ENCODE data around the gene GPR3. TPM values are rescaled to one million over a fixed set of nuclear protein-coding genes. Genes with fewer than 3 reads are reported as not detected.

Gene GPR3
- total RNA-seq, 4 donors from 2014 or later: not detected

GRCh38 chr1:27416387-27417111 is 24.1 kb downstream of the GPR3 start:
- Histone ChIP-seq H3K4me3 (no peak overlapping the region), H3K27me3 (no peaks in the 10 kb centered on the region), H3K4me1 (peaks cover 0 to 32% (median 11%) of the 10 kb centered on the region in 4 donors), H3K9me3 (no peaks in the 10 kb centered on the region), H3K27ac (peak overlapping the region in 2 of 4 donors; percentile 56 to 78), H3K36me3 (peaks cover 0 to 72% (median 2%) of the 10 kb centered on the region in 3 donors)
- peak in 2 of 3 donors; percentile 64 to 77 for DNase-seq
- TF ChIP-seq POLR2A (IDR thresholded peaks at IDR 0.05): no peak
- TF ChIP-seq, protein P1, sequence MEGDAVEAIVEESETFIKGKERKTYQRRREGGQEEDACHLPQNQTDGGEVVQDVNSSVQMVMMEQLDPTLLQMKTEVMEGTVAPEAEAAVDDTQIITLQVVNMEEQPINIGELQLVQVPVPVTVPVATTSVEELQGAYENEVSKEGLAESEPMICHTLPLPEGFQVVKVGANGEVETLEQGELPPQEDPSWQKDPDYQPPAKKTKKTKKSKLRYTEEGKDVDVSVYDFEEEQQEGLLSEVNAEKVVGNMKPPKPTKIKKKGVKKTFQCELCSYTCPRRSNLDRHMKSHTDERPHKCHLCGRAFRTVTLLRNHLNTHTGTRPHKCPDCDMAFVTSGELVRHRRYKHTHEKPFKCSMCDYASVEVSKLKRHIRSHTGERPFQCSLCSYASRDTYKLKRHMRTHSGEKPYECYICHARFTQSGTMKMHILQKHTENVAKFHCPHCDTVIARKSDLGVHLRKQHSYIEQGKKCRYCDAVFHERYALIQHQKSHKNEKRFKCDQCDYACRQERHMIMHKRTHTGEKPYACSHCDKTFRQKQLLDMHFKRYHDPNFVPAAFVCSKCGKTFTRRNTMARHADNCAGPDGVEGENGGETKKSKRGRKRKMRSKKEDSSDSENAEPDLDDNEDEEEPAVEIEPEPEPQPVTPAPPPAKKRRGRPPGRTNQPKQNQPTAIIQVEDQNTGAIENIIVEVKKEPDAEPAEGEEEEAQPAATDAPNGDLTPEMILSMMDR (IDR thresholded peaks at IDR 0.05): peak; percentile 46 to 73 (median 70)

- peak overlapping the region; percentile 43 to 78 (median 50) for H3K27ac ChIP-seq
- no peak for DNase-seq
- peaks cover 0 to 32% (median 11%) of the 10 kb centered on the region in 4 donors for H3K4me1 ChIP-seq
- no peaks in the 10 kb centered on the region for H3K27me3 ChIP-seq
- TF ChIP-seq POLR2A (IDR thresholded peaks at IDR 0.05): no peak
- TF ChIP-seq, protein P1 (IDR thresholded peaks at IDR 0.05): no peak
- no peaks in the 10 kb centered on the region for H3K9me3 ChIP-seq
- H3K36me3 ChIP-seq: peaks cover 0 to 61% (median 0%) of the 10 kb centered on the region in 3 donors
- H3K4me3 ChIP-seq: no peak overlapping the region
Measured at GRCh38 chr1:27417713-27418112, 25.3 kb downstream of the GPR3 start.

DNA sequence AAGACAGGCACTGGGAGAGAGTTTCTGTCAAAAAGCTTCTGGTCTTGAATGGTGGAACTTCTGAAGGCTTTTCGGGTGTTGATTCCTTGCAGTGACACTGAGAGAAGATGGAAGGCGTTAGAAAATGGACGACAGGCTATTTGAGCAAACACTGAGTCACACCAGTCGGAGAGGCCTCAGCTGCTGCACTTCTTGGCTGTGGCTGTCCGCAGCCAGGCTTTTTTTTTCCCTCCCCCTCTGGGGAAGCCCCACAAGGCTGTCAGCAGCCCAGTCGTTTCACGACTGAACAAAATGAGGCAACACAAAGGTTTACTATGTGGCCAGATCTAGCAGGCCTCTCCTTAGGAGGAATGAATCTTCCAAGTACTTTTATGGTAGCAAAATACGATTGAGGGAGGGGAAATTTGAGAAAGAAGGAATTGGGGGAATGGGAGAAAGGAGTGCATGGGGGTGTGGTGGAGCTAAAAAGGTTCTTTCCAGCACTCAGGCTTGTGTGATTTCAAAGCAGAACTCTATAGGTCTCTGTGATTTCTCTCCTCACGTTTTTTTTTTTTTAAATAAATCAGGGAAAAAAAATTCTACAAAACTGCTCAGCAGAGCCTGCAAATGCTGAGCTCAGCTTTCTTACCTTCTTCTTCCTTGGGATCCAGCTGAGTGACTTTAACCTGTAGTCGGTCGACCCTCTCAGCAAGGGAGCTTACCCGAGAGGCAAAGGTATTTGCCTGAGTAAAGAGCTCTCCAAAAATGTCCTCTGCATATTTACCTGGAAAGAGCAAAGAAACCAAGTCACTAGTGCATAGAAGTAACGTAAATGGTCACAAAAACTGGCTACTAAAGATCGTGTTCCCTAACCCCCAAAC is 26.1 kb downstream of the GPR3 start:
- peak in 2 of 3 donors; percentile 51 to 78 for DNase-seq
- TF ChIP-seq POLR2A (IDR thresholded peaks at IDR 0.05): no peak
- TF ChIP-seq, protein P1 (IDR thresholded peaks at IDR 0.05): no peak
- peaks cover 0 to 52% (median 0%) of the 10 kb centered on the region in 3 donors for H3K36me3 ChIP-seq
- H3K4me3 ChIP-seq: no peak overlapping the region
- no peaks in the 10 kb centered on the region for H3K9me3 ChIP-seq
- H3K27me3 ChIP-seq: no peaks in the 10 kb centered on the region
- H3K27ac ChIP-seq: peak overlapping the region; percentile 43 to 78 (median 50)
- peaks cover 0 to 32% (median 11%) of the 10 kb centered on the region in 4 donors for H3K4me1 ChIP-seq

GRCh38 chr1:27423709-27424108 is 31.3 kb downstream of the GPR3 start:
- no peaks in the 10 kb centered on the region for H3K9me3 ChIP-seq
- no peak overlapping the region for H3K4me3 ChIP-seq
- DNase-seq: no peak
- peaks cover 0 to 14% (median 7%) of the 10 kb centered on the region in 4 donors for H3K4me1 ChIP-seq
- H3K27ac ChIP-seq: no peak overlapping the region
- peaks cover 0 to 30% (median 0%) of the 10 kb centered on the region in 3 donors for H3K36me3 ChIP-seq
- H3K27me3 ChIP-seq: no peaks in the 10 kb centered on the region
- no peak for TF ChIP-seq POLR2A (IDR thresholded peaks at IDR 0.05)
- TF ChIP-seq, protein P1 (IDR thresholded peaks at IDR 0.05): no peak

DNA sequence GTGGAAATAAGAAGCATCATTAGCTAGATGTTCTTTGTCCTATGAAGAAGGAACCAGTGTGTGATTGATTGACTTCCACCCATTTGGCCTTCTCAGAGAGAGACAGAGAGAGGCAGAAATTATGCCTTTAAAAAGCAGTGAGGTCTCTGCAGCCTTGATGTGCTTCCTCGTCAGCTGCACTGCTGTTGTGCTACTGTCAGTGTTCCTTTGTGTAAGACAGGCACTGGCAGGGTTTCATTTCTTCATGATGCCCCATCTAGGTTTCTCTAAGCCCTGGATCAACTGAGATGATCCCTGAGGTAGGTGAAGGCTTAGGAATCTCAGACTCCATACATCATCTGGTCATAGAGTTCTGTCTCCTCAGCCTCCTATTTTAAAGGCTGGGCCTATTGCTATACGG is 34.9 kb downstream of the GPR3 start:
- Histone ChIP-seq H3K27me3 (no peaks in the 10 kb centered on the region), H3K4me1 (peaks cover 0 to 28% (median 16%) of the 10 kb centered on the region in 4 donors), H3K27ac (peak overlapping the region; percentile 8 to 75 (median 34)), H3K9me3 (no peaks in the 10 kb centered on the region), H3K4me3 (no peak overlapping the region), H3K36me3 (peaks cover 0 to 31% (median 0%) of the 10 kb centered on the region in 3 donors)
- TF ChIP-seq POLR2A (IDR thresholded peaks at IDR 0.05): no peak
- TF ChIP-seq, protein P1 (IDR thresholded peaks at IDR 0.05): no peak
- DNase-seq: peak in 1 of 3 donors; percentile 5

Measured in Peyer's patch (tissue), 4 donors.